ENCODE measurements around the gene SLC25A5.
"Not testable (repeated sequence)": the region's sequence is repeated elsewhere in the genome, so short reads cannot be mapped to it uniquely, and the experiment has no call there.

Gene SLC25A5

DNA sequence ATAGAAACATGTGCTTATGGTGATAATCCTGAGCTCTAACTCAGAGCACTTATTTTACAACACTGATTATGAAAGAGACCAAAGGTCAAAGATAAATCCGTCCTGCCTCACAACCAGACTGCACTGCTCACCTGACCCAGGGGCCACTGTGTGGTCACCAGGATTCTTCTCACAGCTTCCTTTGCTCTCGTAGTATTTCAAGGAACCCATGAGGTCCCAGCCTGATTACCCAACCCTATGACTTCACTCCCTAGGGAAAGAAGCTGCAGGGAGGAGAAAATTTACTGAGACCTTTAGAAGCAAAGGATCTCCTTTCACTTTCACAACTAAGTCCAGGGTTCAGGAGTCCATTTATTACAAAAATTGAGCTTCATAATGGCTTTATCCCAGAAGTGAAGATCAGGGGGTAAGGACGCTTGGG is 9.6 kb downstream of the SLC25A5 start:
- DNase-seq (ENCODE audit: low spot score) = peak; percentile 66

DNA sequence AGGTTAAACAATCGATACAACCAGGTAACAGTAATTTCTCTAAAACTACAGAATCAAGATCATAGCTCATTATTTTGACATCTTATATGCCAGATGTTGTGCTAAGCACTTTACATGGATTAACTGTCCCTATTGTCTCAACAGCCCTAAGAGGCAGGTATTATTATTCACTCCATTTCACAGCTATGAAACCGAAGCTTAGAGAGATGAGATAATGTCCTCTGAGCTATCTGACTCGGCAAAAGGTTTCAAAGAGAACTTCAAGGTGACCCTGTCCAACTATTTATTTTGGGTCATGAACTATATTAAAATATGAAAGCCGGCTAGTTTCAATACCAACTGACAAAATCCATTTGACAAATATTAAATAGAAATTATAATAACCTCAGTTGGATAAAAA is 10.3 kb downstream of the SLC25A5 start:
- no peak for DNase-seq (ENCODE audit: low spot score)

- DNase-seq (ENCODE audit: low spot score) = no peak
These were observed 11.6 kb downstream of the SLC25A5 start for GRCh38 chrX:119479845-119480244.

DNA sequence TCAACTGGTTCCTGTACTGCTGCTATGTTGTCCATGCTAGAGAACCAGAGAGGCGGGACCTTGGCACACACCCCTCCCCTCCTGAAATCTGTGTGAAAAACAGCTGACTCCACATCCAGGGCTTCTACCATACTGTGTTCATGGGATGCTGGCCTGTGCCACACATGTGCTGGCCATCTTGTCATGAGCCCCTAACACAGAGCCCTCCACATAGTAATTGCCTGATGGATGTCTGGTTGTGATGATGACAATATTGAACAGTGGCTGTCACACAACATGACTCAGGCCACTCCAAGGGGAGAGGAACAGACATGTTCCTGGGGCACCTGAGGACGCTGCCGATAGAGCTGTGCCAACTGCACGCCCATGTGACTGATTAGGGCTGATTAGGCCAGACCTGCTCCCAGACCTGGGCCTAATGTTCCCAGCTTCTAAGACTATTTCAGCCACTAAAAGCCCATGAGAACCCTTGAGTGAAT is 13.1 kb downstream of the SLC25A5 start:
- DNase-seq (ENCODE audit: low spot score) = no peak

DNA sequence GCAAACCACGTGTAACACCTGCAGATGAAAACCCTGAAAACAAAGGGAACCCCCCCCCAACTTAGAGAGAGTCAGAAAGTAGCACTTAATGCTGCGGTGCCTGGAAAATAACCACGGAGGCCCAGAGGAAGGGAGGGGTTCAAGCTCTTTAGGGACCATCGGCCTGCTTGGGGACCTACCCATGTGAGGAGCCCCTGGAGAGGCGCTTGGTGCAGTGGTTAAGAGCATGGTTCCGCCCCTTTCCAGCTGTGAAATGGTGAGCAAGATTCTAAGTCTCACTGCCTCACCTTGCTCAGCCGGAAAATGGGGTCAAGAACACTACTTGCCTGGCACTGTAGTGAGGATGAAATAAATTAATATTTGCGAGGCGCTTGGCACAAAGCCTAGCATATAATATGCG is 13.8 kb downstream of the SLC25A5 start:
- no peak for DNase-seq (ENCODE audit: low spot score)

- no peak for DNase-seq (ENCODE audit: low spot score)
These were observed 14.5 kb downstream of the SLC25A5 start for GRCh38 chrX:119482481-119483480.

GRCh38 chrX:119486745-119487144 is 18.5 kb downstream of the SLC25A5 start:
- DNase-seq (ENCODE audit: low spot score) = no peak

- DNase-seq (ENCODE audit: low spot score) = not testable (repeated sequence)
These were observed 19.5 kb downstream of the SLC25A5 start for GRCh38 chrX:119487766-119488165.

DNA sequence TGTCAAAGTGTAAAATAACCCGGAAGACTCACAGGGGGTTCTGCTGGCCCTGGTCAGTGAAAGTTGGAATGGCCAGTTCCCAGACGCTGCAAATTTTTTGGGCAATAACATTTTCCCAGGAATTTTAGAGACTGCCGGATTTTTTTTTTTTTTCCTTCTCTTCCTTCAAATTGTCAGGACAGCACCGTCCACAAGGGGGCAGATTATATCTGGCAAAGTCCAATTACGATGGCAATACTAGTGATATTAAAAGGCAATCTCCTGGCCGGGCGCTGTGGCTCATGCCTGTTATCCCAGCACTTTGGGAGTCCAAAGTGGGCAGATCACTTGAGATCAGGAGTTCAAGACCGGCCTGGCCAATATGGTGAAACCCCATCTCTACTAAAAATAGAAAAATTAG is 20.5 kb downstream of the SLC25A5 start:
- DNase-seq (ENCODE audit: low spot score) = no peak

GRCh38 chrX:119489212-119490074 is 21.2 kb downstream of the SLC25A5 start:
- no peak for DNase-seq (ENCODE audit: low spot score)

GRCh38 chrX:119492463-119492862 is 24.2 kb downstream of the SLC25A5 start:
- DNase-seq (ENCODE audit: low spot score) = no peak

DNA sequence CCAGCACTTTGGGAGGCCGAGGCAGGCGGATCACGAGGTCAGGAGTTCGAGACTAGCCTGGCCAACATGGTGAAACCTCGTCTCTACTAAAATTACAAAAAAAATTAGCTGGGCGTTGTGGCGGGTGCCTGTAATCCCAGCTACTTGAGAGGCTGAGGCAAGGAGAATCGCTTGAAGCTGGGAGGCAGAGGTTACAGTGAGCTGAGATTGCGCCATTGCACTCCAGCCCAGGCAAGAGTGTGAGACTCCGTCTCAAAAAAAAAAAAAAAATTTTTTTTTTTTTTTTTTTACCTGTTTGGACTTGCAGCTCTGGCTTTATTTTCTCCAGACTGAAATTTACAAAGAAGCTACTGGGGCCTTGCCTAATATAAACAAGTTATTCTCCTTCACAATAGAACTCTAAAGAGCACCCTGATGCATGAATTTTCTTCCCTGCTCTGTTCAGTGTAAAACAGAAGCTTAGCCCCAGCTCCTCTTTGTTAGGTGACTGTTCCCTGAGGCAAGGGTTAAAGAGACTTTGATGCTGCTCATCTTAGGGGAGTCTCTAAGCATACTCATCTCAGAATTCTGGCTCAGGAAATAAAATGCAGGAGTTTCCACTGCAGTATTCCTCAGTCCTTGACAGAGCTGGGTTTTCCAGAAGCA is 25.7 kb downstream of the SLC25A5 start:
- not testable (repeated sequence) for DNase-seq (ENCODE audit: low spot score)

- no peak for DNase-seq (ENCODE audit: low spot score)
These were observed 27.8 kb downstream of the SLC25A5 start for GRCh38 chrX:119495734-119496726.

- DNase-seq (ENCODE audit: low spot score) = no peak
These were observed 28.9 kb downstream of the SLC25A5 start for GRCh38 chrX:119497185-119497584.

GRCh38 chrX:119500061-119500800 is 32.0 kb downstream of the SLC25A5 start:
- DNase-seq (ENCODE audit: low spot score) = no peak

DNA sequence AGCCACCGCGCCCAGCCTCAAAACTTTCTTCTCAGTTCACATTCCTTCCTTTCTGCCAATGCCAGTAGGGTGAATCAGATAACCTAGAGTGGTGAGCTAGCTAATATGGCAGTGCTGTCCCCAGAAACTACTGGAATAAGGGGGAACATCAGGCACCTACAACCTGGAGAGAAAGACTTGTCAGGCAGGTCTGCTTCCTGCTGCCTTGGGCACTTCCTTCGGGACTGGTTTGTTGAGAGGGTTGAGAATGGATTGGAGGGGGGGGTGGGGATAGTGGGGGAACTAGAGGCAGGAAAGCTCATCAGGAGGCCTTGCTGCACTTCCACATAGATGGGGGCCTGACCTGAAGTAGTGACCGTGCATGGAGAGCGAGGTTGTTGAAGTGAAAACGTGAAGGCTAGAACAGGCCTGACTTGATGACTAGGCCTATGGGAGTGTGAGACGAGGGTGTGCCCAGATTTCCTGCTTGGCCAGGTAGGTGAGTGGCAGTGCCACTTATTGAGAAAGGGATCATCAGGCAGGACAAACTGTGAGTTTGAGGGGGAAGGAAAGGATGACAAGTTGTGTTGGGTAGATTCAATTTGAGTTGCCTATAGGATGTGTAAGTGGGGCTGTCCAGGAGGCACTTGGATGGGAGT is 33.4 kb downstream of the SLC25A5 start:
- no peak for DNase-seq (ENCODE audit: low spot score)

GRCh38 chrX:119502727-119503483 is 34.7 kb downstream of the SLC25A5 start:
- DNase-seq (ENCODE audit: low spot score) = no peak

- DNase-seq (ENCODE audit: low spot score) = no peak
These were observed 35.2 kb downstream of the SLC25A5 start for GRCh38 chrX:119503484-119503861.

DNA sequence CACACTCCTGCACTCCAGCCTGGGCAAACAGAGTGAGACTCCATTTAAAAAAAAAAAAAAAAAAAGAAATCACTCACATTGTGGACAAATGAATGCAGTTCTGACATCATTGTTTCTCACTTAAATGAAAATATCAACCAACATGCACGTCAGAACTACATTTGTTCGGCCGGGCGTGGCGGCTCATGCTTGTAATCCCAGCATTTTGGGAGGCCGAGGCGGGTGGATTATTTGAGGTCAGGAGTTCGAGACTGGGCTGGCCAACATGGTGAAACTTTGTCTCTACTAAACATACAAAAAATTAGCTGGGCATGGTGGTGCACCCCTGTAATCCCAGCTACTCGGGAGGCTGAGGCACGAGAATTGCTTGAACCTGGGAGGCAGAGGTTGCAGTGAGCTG is 36.9 kb downstream of the SLC25A5 start:
- DNase-seq (ENCODE audit: low spot score) = not testable (repeated sequence)
